ENCODE results near the gene TMOD3.
"Not testable (repeated sequence)": the region's sequence is repeated elsewhere in the genome, so short reads cannot be mapped to it uniquely, and the experiment has no call there.

DNA sequence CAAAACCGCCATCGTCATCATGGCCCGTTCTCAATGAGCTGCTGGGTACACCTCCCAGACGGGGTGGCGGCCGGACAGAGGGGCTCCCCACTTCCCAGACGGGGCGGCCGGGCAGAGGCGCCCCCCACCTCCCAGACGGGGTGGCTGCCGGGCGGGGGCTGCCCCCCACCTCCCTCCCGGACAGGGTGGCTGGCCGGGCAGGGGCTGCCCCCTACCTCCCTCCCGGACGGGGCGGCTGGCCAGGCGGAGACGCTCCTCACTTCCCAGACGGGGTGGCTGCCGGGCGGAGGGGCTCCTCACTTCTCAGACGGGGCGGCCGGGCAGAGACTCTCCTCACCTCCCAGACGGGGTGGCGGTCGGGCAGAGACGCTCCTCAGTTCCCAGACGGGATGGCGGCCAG is 56.3 kb downstream of the TMOD3 start:
- TF ChIP-seq, protein P1, sequence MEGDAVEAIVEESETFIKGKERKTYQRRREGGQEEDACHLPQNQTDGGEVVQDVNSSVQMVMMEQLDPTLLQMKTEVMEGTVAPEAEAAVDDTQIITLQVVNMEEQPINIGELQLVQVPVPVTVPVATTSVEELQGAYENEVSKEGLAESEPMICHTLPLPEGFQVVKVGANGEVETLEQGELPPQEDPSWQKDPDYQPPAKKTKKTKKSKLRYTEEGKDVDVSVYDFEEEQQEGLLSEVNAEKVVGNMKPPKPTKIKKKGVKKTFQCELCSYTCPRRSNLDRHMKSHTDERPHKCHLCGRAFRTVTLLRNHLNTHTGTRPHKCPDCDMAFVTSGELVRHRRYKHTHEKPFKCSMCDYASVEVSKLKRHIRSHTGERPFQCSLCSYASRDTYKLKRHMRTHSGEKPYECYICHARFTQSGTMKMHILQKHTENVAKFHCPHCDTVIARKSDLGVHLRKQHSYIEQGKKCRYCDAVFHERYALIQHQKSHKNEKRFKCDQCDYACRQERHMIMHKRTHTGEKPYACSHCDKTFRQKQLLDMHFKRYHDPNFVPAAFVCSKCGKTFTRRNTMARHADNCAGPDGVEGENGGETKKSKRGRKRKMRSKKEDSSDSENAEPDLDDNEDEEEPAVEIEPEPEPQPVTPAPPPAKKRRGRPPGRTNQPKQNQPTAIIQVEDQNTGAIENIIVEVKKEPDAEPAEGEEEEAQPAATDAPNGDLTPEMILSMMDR (conservative IDR thresholded peaks at IDR 0.05 in 1 of 2, IDR thresholded peaks at IDR 0.05 in 1 of 2; ENCODE audit: extremely low read depth in 1 of 2, insufficient read depth in 1 of 2, low read depth in 1 of 2, low read length in 2 of 2), result not testable (repeated sequence)
- not testable (repeated sequence) for TF ChIP-seq EZH2 (IDR thresholded peaks at IDR 0.05; ENCODE audit: borderline replicate concordance, low read length)

Data from mammary epithelial cell (primary cell).